Naive thymus-derived CD4-positive, alpha-beta T cell (primary cell): ENCODE results near the gene PTGR3. TPM values are rescaled to one million over a fixed set of nuclear protein-coding genes. Genes with fewer than 3 reads are reported as not detected.

ENCODE experiments used
- ATAC-seq: fragments of 150-1000 bp; cut with Tn5 transposase; 2 replicates; pipeline ENCODE4 v1.10.0; 2021; ENCODE audit warnings: mild to moderate bottlenecking, moderate library complexity
- CTCF ChIA-PET: fragments of 350-600 bp; sonication (Branson Sonifier 250); formaldehyde crosslinking; loops from one replicate; lab custom pipeline; 2021; ENCODE audit warnings: antibody characterized with exemption; lab: Charles Lee
- POLR2A ChIA-PET: fragments of 350-600 bp; sonication (Branson Sonifier 250); formaldehyde crosslinking; loops from one replicate; lab custom pipeline; 2021; ENCODE audit warnings: antibody characterized with exemption, inconsistent platforms; lab: Charles Lee
- DNase-seq, 9 donors: peaks; one replicate each; pipeline versions ENCODE4 v3.0.0 to v3.0.0-alpha.2; 2020 to 2022; ENCODE audit warnings: mixed read lengths in 1 of 9
- H3K27ac ChIP-seq: one replicate; pipeline ENCODE4 v1.7.0; 2013; ENCODE audit warnings: mild to moderate bottlenecking, low read depth, low read length, moderate library complexity
- H3K27me3 ChIP-seq, 2 donors: one replicate each; pipeline ENCODE4 v1.7.0; 2013; ENCODE audit warnings: low read length in 2 of 2, mild to moderate bottlenecking in 2 of 2, moderate library complexity in 2 of 2; ENCODE audit not compliant: control insufficient read depth in 2 of 2, insufficient read depth in 2 of 2
- H3K36me3 ChIP-seq, 3 experiments: 1 replicate in 2 of 3; 2 replicates in 1 of 3; pipeline ENCODE4 v1.7.0; 2013; ENCODE audit warnings: low read length in 3 of 3, mild to moderate bottlenecking in 3 of 3, moderate library complexity in 1 of 3; ENCODE audit not compliant: insufficient read depth in 3 of 3, control insufficient read depth in 2 of 3
- H3K4me1 ChIP-seq, 2 donors: one replicate each; pipeline ENCODE4 v1.7.0; 2013; ENCODE audit warnings: low read length in 2 of 2, mild to moderate bottlenecking in 2 of 2, moderate library complexity in 1 of 2; ENCODE audit not compliant: control insufficient read depth in 2 of 2, insufficient read depth in 2 of 2
- H3K4me3 ChIP-seq: 2 replicates; pipeline ENCODE4 v1.7.0; 2013; ENCODE audit warnings: mild to moderate bottlenecking, low read length
- H3K9me3 ChIP-seq, 3 experiments: 1 replicate in 2 of 3; 2 replicates in 1 of 3; pipeline ENCODE4 v1.7.0; 2013; ENCODE audit warnings: low read length in 3 of 3; ENCODE audit not compliant: control insufficient read depth in 2 of 3
- H3K27ac Mint-ChIP-seq, 9 donors: one replicate each; pipeline ENCODE4 v1.8.0; 2020 to 2022; ENCODE audit warnings: mixed read lengths in 9 of 9, mild to moderate bottlenecking in 8 of 9, moderate library complexity in 5 of 9, inconsistent platforms in 2 of 9
- H3K27me3 Mint-ChIP-seq, 5 donors: one replicate each; pipeline ENCODE4 v1.8.0; 2021 to 2022; ENCODE audit warnings: mixed read lengths in 5 of 5, mild to moderate bottlenecking in 1 of 5
- H3K36me3 Mint-ChIP-seq, 5 donors: one replicate each; pipeline ENCODE4 v1.8.0; 2020 to 2022; ENCODE audit warnings: mixed read lengths in 5 of 5, mild to moderate bottlenecking in 3 of 5, inconsistent platforms in 1 of 5
- H3K4me1 Mint-ChIP-seq, 7 donors: one replicate each; pipeline ENCODE4 v1.8.0; 2020 to 2022; ENCODE audit warnings: mixed read lengths in 7 of 7, mild to moderate bottlenecking in 3 of 7, inconsistent platforms in 1 of 7
- H3K4me3 Mint-ChIP-seq, 10 donors: one replicate each; pipeline ENCODE4 v1.8.0; 2020 to 2022; ENCODE audit warnings: mild to moderate bottlenecking in 10 of 10, mixed read lengths in 10 of 10, moderate library complexity in 6 of 10, inconsistent platforms in 2 of 10
- H3K9me3 Mint-ChIP-seq, 11 donors: one replicate each; pipeline ENCODE4 v1.8.0; 2020 to 2022; ENCODE audit warnings: mixed read lengths in 11 of 11, mild to moderate bottlenecking in 4 of 11, inconsistent platforms in 1 of 11, moderate library complexity in 1 of 11
- intact Hi-C, 2 donors: fragments of 100-400 bp; cut with micrococcal nuclease; formaldehyde crosslinking; loops; one replicate each; pipeline ENCODE4 v1.15.1; 2023
- polyA plus RNA-seq, 2 donors: library from polyadenylated mRNA; unstranded; fragments of 300-500 nt; fragmentation: Illumina TruSeq; gene quantifications; one replicate each; pipeline ENCODE4 v1.2.3, GENCODE V29; 2021
- total RNA-seq, 6 experiments: library from RNA in 5 of 6; stranded (reverse) in 5 of 6; gene quantifications; 1 replicate in 5 of 6; 2 replicates in 1 of 6; pipeline ENCODE4 v1.2.3 and lab custom pipeline; 2021 to 2026

Gene PTGR3
- total and polyA plus RNA-seq, 7 experiments from 2014 or later: 17.0 to 59.1 (median 27.4) TPM

GRCh38 chr18:75211626-75211952 is 2.6 kb upstream of the PTGR3 start:
- no peak overlapping the region for H3K4me3 ChIP-seq
- ChIA-PET CTCF (no interaction called here), POLR2A (interaction anchor here (1.7 to 7.5 kb wide), 2 partner anchors 10 to 33 kb away, joined by 13 to 91 read pairs; no protein-coding TSS in a partner anchor)
- peak in 4 of 9 donors; percentile 17 to 36 (median 26) for DNase-seq
- peaks cover 0 to 20% (median 7%) of the 10 kb centered on the region in 5 donors for H3K36me3 Mint-ChIP-seq
- H3K27ac ChIP-seq: peak overlapping the region; percentile 62
- intact Hi-C loops: loop anchor here (2.0 to 5.0 kb wide), 6 partner anchors 184 to 1281 kb away; no protein-coding TSS in a partner anchor
- peaks cover 47 to 73% (median 62%) of the 10 kb centered on the region in 7 donors for H3K4me1 Mint-ChIP-seq
- H3K9me3 Mint-ChIP-seq: peaks cover 0 to 5% (median 0%) of the 10 kb centered on the region in 11 donors
- H3K36me3 ChIP-seq: peaks cover 0 to 5% (median 0%) of the 10 kb centered on the region in 3 experiments
- peaks cover 0 to 16% (median 0%) of the 10 kb centered on the region in 5 donors for H3K27me3 Mint-ChIP-seq
- H3K9me3 ChIP-seq: no peaks in the 10 kb centered on the region
- H3K4me3 Mint-ChIP-seq: peak overlapping the region in 5 of 10 donors; percentile 85 to 99 (median 92)
- no peaks in the 10 kb centered on the region for H3K27me3 ChIP-seq
- ATAC-seq: no peak
- H3K4me1 ChIP-seq: peaks cover 44 to 49% of the 10 kb centered on the region in 2 donors
- peak overlapping the region in 1 of 9 donors; percentile 96 for H3K27ac Mint-ChIP-seq

- ChIA-PET POLR2A (interaction anchor here (0.6 to 7.5 kb wide), 25 partner anchors 7 to 833 kb away, joined by 3 to 91 read pairs (median 4); partner anchors contain the start of gene ZNF407), CTCF (interaction anchor here (0.6 to 1.8 kb wide), 4 partner anchors 10 to 67 kb away, joined by 3 to 10 read pairs (median 6); no protein-coding TSS in a partner anchor)
- intact Hi-C loops: loop anchor here (2.0 to 5.0 kb wide), 6 partner anchors 184 to 1282 kb away; no protein-coding TSS in a partner anchor
- Histone ChIP-seq H3K36me3 (peaks cover 0 to 5% (median 0%) of the 10 kb centered on the region in 3 experiments), H3K27me3 (no peaks in the 10 kb centered on the region), H3K9me3 (no peaks in the 10 kb centered on the region), H3K4me1 (peaks cover 41 to 47% of the 10 kb centered on the region in 2 donors), H3K27ac (peak overlapping the region; percentile 90), H3K4me3 (peak overlapping the region; percentile 76)
- ATAC-seq (no peak), DNase-seq (peak; percentile 28 to 52 (median 41))
- peaks cover 0 to 5% (median 0%) of the 10 kb centered on the region in 11 donors for H3K9me3 Mint-ChIP-seq
- peak overlapping the region; percentile 92 to 99 (median 96) for H3K27ac Mint-ChIP-seq
- H3K4me3 Mint-ChIP-seq: peak overlapping the region; percentile 93 to 100 (median 99)
- peaks cover 0 to 21% (median 0%) of the 10 kb centered on the region in 5 donors for H3K27me3 Mint-ChIP-seq
- peaks cover 0 to 16% (median 4%) of the 10 kb centered on the region in 5 donors for H3K36me3 Mint-ChIP-seq
- peaks cover 46 to 73% (median 62%) of the 10 kb centered on the region in 7 donors for H3K4me1 Mint-ChIP-seq
Observed at GRCh38 chr18:75211002-75211621, 2.2 kb upstream of the PTGR3 start.

DNA sequence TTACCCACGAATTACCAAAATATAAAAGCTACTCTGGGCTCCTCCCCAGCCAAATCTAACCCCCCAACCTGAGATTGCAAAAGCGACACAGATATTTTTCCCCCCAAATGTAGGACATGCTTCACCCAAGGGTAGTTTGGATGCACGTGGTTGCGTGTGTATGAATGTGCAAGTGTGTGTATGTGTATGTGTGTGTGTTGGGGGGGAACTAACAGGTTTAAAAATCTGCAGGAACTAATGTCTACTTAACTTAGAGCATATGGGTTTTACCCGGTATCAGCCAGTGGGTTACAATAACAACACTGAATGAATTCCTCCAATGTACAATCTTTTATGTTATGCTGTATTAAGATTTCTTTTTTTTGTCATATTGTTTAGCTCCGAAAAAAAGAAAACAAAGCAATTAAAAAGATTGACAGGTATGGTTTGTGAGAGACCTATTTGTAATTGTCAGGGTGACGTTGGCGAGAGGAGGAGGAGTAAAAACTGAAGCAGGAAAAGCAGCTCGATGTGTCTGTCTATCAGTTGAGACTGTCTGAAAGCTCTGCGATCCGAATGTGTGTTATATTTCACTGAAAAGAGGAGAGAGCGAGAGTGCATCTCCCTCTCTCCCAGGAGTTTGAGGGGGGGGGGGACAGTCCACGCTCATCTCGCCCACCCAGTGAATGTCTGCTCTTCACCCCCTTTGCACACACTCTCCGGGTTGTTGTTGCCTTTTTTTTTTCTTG is 1.5 kb upstream of the PTGR3 start, which contains the start of gene TSHZ1:
Gene TSHZ1, plus strand, starts transcription at position 524 of the 728 bp plus-strand sequence. CDS start 1,080 bp downstream, outside the sequence.
- Mint-ChIP-seq H3K9me3 (peaks cover 0 to 5% (median 0%) of the 10 kb centered on the region in 11 donors), H3K36me3 (peaks cover 0 to 17% (median 8%) of the 10 kb centered on the region in 5 donors), H3K4me3 (peak within 1 kb of the TSS; percentile 93 to 100 (median 99)), H3K4me1 (peaks cover 47 to 73% (median 62%) of the 10 kb centered on the region in 7 donors), H3K27me3 (peaks cover 0 to 28% (median 0%) of the 10 kb centered on the region in 5 donors), H3K27ac (peak within 1 kb of the TSS; percentile 94 to 99 (median 96))
- ChIA-PET CTCF (interaction anchor here (0.6 to 1.8 kb wide), 8 partner anchors 11 to 879 kb away, joined by 3 to 10 read pairs (median 3); no protein-coding TSS in a partner anchor), POLR2A (interaction anchor here (0.6 to 7.5 kb wide), 34 partner anchors 8 to 1101 kb away, joined by 3 to 91 read pairs (median 4); partner anchors contain the start of gene ZNF407)
- ATAC-seq (peak; percentile 70), DNase-seq (peak in 8 of 9 donors; percentile 35 to 89 (median 81))
- Histone ChIP-seq H3K4me3 (peak within 1 kb of the TSS; percentile 89), H3K27me3 (no peaks in the 10 kb centered on the region), H3K27ac (peak within 1 kb of the TSS; percentile 90), H3K9me3 (no peaks in the 10 kb centered on the region), H3K36me3 (peaks cover 0 to 5% (median 0%) of the 10 kb centered on the region in 3 experiments), H3K4me1 (peaks cover 35 to 44% of the 10 kb centered on the region in 2 donors)
- intact Hi-C loops: loop anchor here (1.0 to 5.0 kb wide), 13 partner anchors 37 to 1282 kb away; partner anchors contain the start of genes CNDP2 (in 1 of the 2), TIMM21 (in 1 of the 2) and ZNF407 (in 1 of the 2)

DNA sequence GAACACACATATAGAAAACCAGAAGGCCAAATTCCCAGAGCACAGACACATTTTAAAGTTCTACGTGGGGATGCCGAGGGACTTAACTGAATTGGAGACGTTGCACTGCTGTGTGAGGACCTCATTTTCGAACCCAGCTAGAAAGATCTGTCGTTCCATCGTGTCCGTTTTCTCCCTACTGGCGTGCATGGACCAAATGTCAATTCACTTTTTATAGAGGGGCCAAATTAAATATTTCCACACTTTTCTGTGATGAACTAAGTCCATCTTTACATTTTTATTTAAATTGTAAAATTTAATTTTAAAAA is 966 bp upstream of the PTGR3 start:
- peak overlapping the region; percentile 94 to 99 (median 96) for H3K27ac Mint-ChIP-seq
- peaks cover 0 to 33% (median 0%) of the 10 kb centered on the region in 5 donors for H3K27me3 Mint-ChIP-seq
- Histone ChIP-seq H3K27me3 (no peaks in the 10 kb centered on the region), H3K36me3 (peaks cover 0 to 5% (median 0%) of the 10 kb centered on the region in 3 experiments), H3K4me1 (peaks cover 31 to 39% of the 10 kb centered on the region in 2 donors), H3K9me3 (no peaks in the 10 kb centered on the region), H3K27ac (peak overlapping the region; percentile 90), H3K4me3 (peak overlapping the region; percentile 89)
- peak overlapping the region; percentile 93 to 100 (median 99) for H3K4me3 Mint-ChIP-seq
- CTCF ChIA-PET: interaction anchor here (0.9 to 1.8 kb wide), 4 partner anchors 12 to 582 kb away, joined by 3 to 10 read pairs (median 4); no protein-coding TSS in a partner anchor
- no peak for ATAC-seq
- no peak for DNase-seq
- POLR2A ChIA-PET: interaction anchor here (0.6 to 7.5 kb wide), 27 partner anchors 9 to 831 kb away, joined by 3 to 91 read pairs (median 4); partner anchors contain the start of gene ZNF407
- peaks cover 0 to 5% (median 0%) of the 10 kb centered on the region in 11 donors for H3K9me3 Mint-ChIP-seq
- peaks cover 49 to 73% (median 61%) of the 10 kb centered on the region in 7 donors for H3K4me1 Mint-ChIP-seq
- intact Hi-C loops: loop anchor here (1.0 to 5.0 kb wide), 19 partner anchors 37 to 1612 kb away; partner anchors contain the start of genes TIMM21 (in 2 of the 2), ZNF407 (in 2 of the 2), CNDP2 (in 1 of the 2) and CYB5A (in 1 of the 2)
- peaks cover 0 to 13% (median 5%) of the 10 kb centered on the region in 5 donors for H3K36me3 Mint-ChIP-seq

GRCh38 chr18:75208836-75209128 is 157 bp downstream of the PTGR3 start:
- Histone ChIP-seq H3K4me3 (peak overlapping the region; percentile 89), H3K27ac (peak overlapping the region; percentile 90), H3K27me3 (no peaks in the 10 kb centered on the region), H3K4me1 (peaks cover 24 to 28% of the 10 kb centered on the region in 2 donors), H3K36me3 (peaks cover 0 to 5% (median 0%) of the 10 kb centered on the region in 3 experiments), H3K9me3 (no peaks in the 10 kb centered on the region)
- no peak for ATAC-seq
- peak in 3 of 9 donors; percentile 8 to 29 (median 20) for DNase-seq
- intact Hi-C loops: loop anchor here (1.0 to 5.0 kb wide), 10 partner anchors 48 to 1614 kb away; partner anchors contain the start of genes CYB5A (in 1 of the 2), TIMM21 (in 1 of the 2), ZNF236 (in 1 of the 2) and ZNF407 (in 1 of the 2)
- peaks cover 42 to 62% (median 50%) of the 10 kb centered on the region in 7 donors for H3K4me1 Mint-ChIP-seq
- H3K27me3 Mint-ChIP-seq: peaks cover 0 to 36% (median 0%) of the 10 kb centered on the region in 5 donors
- ChIA-PET CTCF (no interaction called here), POLR2A (interaction anchor here (1.0 to 7.5 kb wide), 9 partner anchors 10 to 611 kb away, joined by 3 to 91 read pairs (median 8); partner anchors contain the start of gene ZNF407)
- H3K27ac Mint-ChIP-seq: peak overlapping the region in 5 of 9 donors; percentile 29 to 99 (median 96)
- peaks cover 0 to 5% (median 0%) of the 10 kb centered on the region in 11 donors for H3K9me3 Mint-ChIP-seq
- peaks cover 0 to 11% (median 5%) of the 10 kb centered on the region in 5 donors for H3K36me3 Mint-ChIP-seq
- H3K4me3 Mint-ChIP-seq: peak overlapping the region in 6 of 10 donors; percentile 91 to 100 (median 98)
